Liver (tissue), 3 donors: Measurements from ENCODE around the gene SLC2A4.

Source experiments
- ATF3 ChIP-seq: IDR thresholded peaks from 2 replicates; pipeline ENCODE4 v1.6.1; 2016; ENCODE audit warnings: antibody characterized with exemption
- CTCF ChIP-seq: fragments of 150-350 bp; IDR thresholded peaks from 2 replicates; pipeline ENCODE4 v1.5.1; 2017; ENCODE audit warnings: improper control_type of control experiment, low read depth, low read length; ENCODE audit not compliant: missing input control
- EGR1 ChIP-seq, 2 donors: IDR thresholded peaks; 2 replicates each; pipeline ENCODE4 v1.6.1; 2016 to 2018; ENCODE audit warnings: antibody characterized with exemption in 2 of 2, low read depth in 2 of 2
- FOXA1 ChIP-seq: IDR thresholded peaks from 2 replicates; pipeline ENCODE4 v1.6.1; 2016; ENCODE audit warnings: antibody characterized with exemption
- GABPA ChIP-seq, 2 donors: IDR thresholded peaks in 1 of 2; conservative IDR thresholded peaks in 1 of 2; 2 replicates each; pipeline ENCODE4 v1.6.1; 2016; ENCODE audit warnings: antibody characterized with exemption in 2 of 2, mild to moderate bottlenecking in 1 of 2, moderate library complexity in 1 of 2
- HNF4A ChIP-seq, 2 donors: conservative IDR thresholded peaks; 2 replicates each; pipeline ENCODE4 v1.6.1; 2016; ENCODE audit warnings: antibody characterized with exemption in 2 of 2, mild to moderate bottlenecking in 2 of 2
- JUND ChIP-seq, 2 donors: IDR thresholded peaks; 2 replicates each; pipeline ENCODE4 v1.6.1; 2016; ENCODE audit warnings: antibody characterized with exemption in 2 of 2
- RAD21 ChIP-seq, 2 donors: IDR thresholded peaks; 2 replicates each; pipeline ENCODE4 v1.6.1; 2016; ENCODE audit warnings: antibody characterized with exemption in 2 of 2, mild to moderate bottlenecking in 2 of 2
- SP1 ChIP-seq: IDR thresholded peaks from 2 replicates; pipeline ENCODE4 v1.6.1; 2018; ENCODE audit warnings: antibody characterized with exemption, mild to moderate bottlenecking
- TAF1 ChIP-seq: conservative IDR thresholded peaks from 2 replicates; pipeline ENCODE4 v1.6.1; 2016; ENCODE audit warnings: antibody characterized with exemption, mild to moderate bottlenecking
- YY1 ChIP-seq: IDR thresholded peaks from 2 replicates; pipeline ENCODE4 v1.6.1; 2016; ENCODE audit warnings: antibody characterized with exemption, mild to moderate bottlenecking
- ZBTB33 ChIP-seq: IDR thresholded peaks from 2 replicates; pipeline ENCODE4 v1.6.1; 2016; ENCODE audit warnings: antibody characterized with exemption
- TF ChIP-seq, protein P1 (sequence below): IDR thresholded peaks from 2 replicates; pipeline ENCODE4 v1.6.1; 2016; ENCODE audit warnings: antibody characterized with exemption
- TF ChIP-seq, protein P2 (sequence below): IDR thresholded peaks from 2 replicates; pipeline ENCODE4 v1.6.1; 2016; ENCODE audit warnings: antibody characterized with exemption, mild to moderate bottlenecking
- donor health status: healthy.
- donor health status: healthy.

GRCh38 chr17:7240375-7240774 is 41.1 kb upstream of the SLC2A4 start:
- TF ChIP-seq CTCF = no peak
- no peak for TF ChIP-seq YY1
- TF ChIP-seq, protein P1, sequence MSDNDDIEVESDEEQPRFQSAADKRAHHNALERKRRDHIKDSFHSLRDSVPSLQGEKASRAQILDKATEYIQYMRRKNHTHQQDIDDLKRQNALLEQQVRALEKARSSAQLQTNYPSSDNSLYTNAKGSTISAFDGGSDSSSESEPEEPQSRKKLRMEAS = no peak
- TF ChIP-seq RAD21 (IDR thresholded peaks at IDR 0.05) = no peak
- TF ChIP-seq GABPA (IDR thresholded peaks at IDR 0.05 in 1 of 2, conservative IDR thresholded peaks at IDR 0.05 in 1 of 2) = no peak
- TF ChIP-seq, protein P2, sequence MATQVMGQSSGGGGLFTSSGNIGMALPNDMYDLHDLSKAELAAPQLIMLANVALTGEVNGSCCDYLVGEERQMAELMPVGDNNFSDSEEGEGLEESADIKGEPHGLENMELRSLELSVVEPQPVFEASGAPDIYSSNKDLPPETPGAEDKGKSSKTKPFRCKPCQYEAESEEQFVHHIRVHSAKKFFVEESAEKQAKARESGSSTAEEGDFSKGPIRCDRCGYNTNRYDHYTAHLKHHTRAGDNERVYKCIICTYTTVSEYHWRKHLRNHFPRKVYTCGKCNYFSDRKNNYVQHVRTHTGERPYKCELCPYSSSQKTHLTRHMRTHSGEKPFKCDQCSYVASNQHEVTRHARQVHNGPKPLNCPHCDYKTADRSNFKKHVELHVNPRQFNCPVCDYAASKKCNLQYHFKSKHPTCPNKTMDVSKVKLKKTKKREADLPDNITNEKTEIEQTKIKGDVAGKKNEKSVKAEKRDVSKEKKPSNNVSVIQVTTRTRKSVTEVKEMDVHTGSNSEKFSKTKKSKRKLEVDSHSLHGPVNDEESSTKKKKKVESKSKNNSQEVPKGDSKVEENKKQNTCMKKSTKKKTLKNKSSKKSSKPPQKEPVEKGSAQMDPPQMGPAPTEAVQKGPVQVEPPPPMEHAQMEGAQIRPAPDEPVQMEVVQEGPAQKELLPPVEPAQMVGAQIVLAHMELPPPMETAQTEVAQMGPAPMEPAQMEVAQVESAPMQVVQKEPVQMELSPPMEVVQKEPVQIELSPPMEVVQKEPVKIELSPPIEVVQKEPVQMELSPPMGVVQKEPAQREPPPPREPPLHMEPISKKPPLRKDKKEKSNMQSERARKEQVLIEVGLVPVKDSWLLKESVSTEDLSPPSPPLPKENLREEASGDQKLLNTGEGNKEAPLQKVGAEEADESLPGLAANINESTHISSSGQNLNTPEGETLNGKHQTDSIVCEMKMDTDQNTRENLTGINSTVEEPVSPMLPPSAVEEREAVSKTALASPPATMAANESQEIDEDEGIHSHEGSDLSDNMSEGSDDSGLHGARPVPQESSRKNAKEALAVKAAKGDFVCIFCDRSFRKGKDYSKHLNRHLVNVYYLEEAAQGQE = no peak
- no peak for TF ChIP-seq JUND (IDR thresholded peaks at IDR 0.05)
- TF ChIP-seq SP1 = no peak
- TF ChIP-seq FOXA1 = no peak
- no peak for TF ChIP-seq ATF3
- no peak for TF ChIP-seq TAF1
- TF ChIP-seq EGR1 (IDR thresholded peaks at IDR 0.05; ENCODE audit: low read depth in 2 of 2) = no peak
- no peak for TF ChIP-seq HNF4A (conservative IDR thresholded peaks at IDR 0.05)
- no peak for TF ChIP-seq ZBTB33
